ENCODE results near the gene TMEM191B. TPM values are rescaled to one million over a fixed set of nuclear protein-coding genes. Genes with fewer than 3 reads are reported as not detected.

The TMEM191B gene
- total RNA-seq, 2 experiments from 2014 or later = 1.2 to 1.8 TPM

Other genes starting within 250 kb of the TMEM191B start
- not detected for gene GGTLC3, start 9.6 kb upstream of the TMEM191B start, total RNA-seq
- under 1 TPM; 0.33 to 0.49 TPM for gene RIMBP3, start 84.1 kb downstream of the TMEM191B start, total RNA-seq

All from CD8-positive, alpha-beta T cell (primary cell).